ENCODE data around the gene PABPC5. TPM values are rescaled to one million over a fixed set of nuclear protein-coding genes. Genes with fewer than 3 reads are reported as not detected.

The PABPC5 gene
- not detected in 2 replicates for total RNA-seq

DNA sequence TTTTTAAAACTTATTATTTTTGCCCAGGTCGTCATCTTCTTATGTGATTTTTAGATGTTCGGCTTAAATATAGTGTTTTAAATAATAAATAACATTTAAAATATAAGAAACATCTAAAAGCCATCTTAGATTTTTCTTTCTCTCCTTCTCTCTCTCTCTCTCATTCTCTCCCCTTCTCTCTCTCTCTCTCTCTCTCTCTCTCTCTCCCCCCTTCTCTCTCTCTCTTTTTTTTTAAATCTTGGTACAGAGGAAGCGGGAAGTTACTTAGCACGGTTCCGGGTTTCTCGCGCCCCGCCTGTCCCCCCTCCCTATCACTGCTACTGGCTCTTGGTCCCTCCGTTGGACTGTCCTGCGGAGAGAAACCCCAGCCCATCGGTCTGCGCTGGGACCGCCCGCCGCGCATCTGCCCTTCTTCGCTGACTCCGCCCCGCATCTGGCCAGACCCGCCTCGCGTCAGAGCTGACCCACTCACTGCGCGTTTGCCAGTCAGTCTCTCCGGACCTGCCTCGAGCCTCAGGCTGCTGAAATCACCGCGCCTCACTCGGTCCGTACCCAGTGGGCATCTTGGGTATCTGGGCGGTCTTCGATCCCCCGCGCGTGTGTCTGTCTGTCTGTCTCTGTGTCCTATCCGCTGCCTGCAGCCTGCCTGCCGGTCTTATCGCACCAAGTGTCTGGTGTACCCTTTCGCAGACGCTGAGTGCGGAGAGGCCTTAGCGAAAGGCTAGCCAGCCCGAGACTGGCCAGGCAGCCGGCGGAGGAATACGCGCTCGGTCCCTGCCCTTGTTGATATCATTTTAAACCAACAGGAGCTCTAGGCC lies at the start of gene PABPC5:
Gene PABPC5 (plus strand): TSS at position 489 of the 818 bp plus-strand sequence. CDS start 739 bp downstream, outside the sequence.

All from nasal cavity respiratory epithelium epithelial cell of viscerocranial mucosa (primary cell).